ENCODE data around the gene SHROOM3.

GRCh38 chr4:76784237-76784636, 349.2 kb downstream of the SHROOM3 start:
- no peak for TF ChIP-seq CTCF (IDR thresholded peaks at IDR 0.05)
- TF ChIP-seq POLR2A (IDR thresholded peaks at IDR 0.05): no peak

All from adrenal gland (tissue), 5 donors.